Hindlimb muscle (tissue), 1 donor: Measurements from ENCODE around the gene CHIC1. TPM values are rescaled to one million over a fixed set of nuclear protein-coding genes. Genes with fewer than 3 reads are reported as not detected.
A peak's percentile ranks its signal among the peaks of the same experiment; 100 is the strongest.
"Not testable (repeated sequence)": the region's sequence is repeated elsewhere in the genome, so short reads cannot be mapped to it uniquely, and the experiment has no call there.

ENCODE experiments used
- DNase-seq: peaks from one replicate; pipeline ENCODE4 v3.0.0-alpha.2; 2013
- polyA plus RNA-seq: library from polyadenylated mRNA; unstranded; fragments of 120-200 nt; gene quantifications from one replicate; pipeline ENCODE4 v1.2.1, GENCODE V29; 2013; ENCODE audit not compliant: insufficient read length

Gene CHIC1
- 7.7 TPM for polyA plus RNA-seq

DNA sequence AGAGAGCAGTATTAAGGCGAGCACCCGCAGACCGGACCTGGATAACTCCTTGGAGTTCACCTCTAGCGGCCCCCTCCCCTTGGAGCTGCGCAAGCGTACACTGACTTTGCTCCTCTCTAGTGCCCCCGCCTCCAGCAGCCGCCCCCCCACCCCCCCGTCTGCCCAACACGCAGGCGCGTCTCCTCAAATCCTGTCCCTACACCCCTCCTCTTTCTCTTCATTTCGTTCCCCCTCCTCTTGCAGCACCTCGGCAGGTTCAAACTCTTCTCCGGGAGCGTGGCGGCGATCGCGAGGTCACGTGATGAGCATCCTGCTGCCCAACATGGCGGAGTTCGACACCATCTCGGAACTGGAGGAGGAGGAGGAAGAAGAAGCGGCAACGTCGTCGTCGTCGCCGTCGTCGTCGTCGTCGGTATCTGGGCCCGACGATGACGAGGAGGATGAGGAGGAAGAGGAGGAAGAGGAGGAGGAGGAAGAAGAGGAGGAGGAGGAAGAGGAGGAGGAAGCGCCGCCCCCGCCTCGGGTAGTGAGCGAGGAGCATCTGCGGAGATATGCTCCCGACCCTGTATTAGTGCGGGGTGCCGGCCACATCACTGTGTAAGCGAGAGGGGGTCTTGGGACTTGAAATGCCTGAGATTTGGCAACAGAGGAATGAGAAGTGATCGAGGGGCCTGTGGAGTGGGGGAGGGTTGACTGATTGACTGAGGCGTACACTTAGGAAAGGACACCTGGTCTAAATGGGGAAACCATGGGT is at the start of gene CHIC1:
CHIC1 (plus strand) TSS at position 214 of the 754 bp plus-strand sequence; CDS start at position 302, 88 bp downstream.
- peak; percentile 73 for DNase-seq

DNA sequence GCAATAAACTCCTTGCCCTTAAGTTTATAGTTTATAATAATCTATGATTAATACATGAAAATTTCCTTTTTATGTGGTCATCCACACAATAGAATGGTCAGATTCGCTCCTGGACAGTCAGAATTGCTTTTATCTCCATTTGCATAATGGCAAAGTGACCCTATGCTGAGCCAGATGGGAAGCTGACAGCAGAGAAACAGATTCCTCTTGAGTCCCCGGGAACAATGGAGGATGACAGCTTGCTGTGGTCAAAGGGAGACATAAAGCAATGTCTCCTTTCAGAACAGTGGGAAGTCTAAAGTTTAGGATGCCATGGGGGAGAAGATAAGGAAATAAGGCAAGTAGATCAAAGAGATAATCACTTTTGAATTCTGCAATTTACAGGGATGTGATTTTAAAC is 40.2 kb upstream of the CHIC1 start:
- not testable (repeated sequence) for DNase-seq

- no peak for DNase-seq
These were observed 38.1 kb upstream of the CHIC1 start for GRCh38 chrX:73524906-73525305.

GRCh38 chrX:73525928-73526690 is 36.9 kb upstream of the CHIC1 start:
- no peak for DNase-seq

DNA sequence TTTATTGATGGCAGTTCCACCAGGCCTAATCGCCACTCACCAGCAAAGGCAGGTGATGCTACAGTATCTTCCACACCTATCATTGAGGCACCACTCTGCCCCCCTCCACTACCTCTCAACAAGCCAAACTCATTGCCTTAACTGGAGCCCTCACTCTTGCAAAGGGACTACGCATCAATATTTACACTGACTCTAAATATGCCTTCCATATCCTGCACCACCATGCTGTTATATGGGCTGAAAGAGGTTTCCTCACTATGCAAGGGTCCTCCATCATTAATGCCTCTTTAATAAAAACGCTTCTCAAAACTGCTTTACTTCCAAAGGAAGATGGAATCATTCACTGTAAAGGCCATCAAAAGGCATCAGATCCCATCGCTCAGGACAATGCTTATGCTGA is 31.3 kb upstream of the CHIC1 start:
- not testable (repeated sequence) for DNase-seq

- DNase-seq, result no peak
These were observed 6.8 kb upstream of the CHIC1 start for GRCh38 chrX:73556159-73556558.

GRCh38 chrX:73561801-73562200 is 1.2 kb upstream of the CHIC1 start:
- no peak for DNase-seq

DNA sequence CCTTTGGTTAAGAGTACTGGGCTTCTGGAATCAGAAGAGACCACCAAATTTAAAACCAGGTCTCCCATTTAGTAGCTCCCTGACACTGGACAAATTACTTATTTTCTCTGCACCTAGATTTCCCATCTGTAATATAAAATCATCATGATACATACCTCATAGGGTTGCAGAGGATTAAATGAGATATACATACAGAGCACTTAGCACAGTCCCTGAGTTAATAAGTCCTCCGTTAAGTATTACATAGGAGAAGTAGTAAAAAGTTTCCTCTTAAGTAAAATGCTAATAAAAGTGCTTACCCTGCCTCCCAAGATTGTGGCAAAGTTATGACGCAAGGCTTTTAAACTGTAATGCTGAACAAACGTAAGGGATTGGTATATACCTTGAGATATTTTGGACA is 539 bp upstream of the CHIC1 start:
- no peak for DNase-seq

DNA sequence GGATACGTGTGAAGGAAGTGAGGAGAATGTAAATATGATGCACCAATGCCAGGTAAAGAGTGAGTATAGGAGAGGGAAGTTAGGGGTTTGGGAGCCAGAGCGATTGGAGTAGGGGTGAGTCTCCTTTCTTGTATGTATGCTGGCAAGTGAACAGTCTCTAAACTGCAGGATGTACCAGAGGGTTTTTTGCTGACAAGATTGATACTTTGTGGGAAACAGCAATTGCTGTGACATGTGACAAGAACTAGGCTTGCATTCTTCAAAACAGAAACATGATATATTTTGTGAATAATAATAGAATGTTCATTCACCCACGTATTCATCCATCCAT is 706 bp downstream of the CHIC1 start:
- no peak for DNase-seq

DNA sequence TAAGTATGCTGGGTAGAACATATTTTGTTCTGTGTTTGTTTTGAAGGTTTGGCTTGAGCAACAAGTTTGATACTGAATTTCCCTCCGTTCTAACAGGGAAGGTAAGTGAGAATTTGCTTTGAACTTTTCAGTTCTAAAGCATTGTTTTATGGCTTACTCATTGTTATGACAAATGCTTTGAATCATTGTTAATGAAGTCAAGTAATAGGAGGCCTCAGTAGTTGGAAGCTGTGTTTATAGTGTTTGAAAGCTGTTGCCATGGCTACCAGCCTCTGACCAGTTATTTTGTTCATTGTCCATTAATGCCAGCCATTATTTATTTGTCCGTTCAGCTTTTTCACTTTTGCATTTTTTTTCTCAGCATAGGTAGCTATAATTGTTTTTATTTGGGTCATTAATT is 14.4 kb downstream of the CHIC1 start:
- DNase-seq, result no peak

DNA sequence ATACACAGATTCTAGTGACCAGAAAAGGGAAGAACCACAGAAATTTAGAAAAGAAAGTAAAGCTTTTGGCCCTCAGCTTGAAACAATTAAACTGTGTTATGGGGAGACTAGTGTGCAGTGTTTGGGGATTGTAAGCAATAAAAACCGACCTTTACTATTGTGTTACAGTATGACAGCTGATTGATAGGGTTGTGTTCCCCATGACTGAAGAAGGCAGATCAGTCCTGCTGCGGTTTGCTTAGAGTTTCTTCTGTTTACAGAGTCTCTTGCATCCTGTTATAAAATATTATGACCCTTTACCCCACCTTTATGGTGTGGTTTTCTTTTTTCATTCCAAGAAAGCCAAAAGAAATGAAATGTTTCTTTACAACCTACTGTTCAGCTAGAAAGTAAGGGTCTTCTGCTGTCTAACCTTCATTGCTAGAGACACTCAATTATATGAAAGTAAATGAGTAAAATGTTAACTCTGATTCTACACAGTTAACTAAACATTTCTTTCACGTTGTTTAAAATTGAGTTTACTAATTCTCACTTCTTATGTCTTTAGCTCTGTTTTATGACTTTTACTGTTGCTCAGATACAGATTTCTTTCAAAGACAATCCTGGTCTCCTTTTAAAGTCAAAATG is 18.1 kb downstream of the CHIC1 start:
- no peak for DNase-seq

- DNase-seq, result not testable (repeated sequence)
These were observed 34.8 kb downstream of the CHIC1 start for GRCh38 chrX:73597758-73598157.

GRCh38 chrX:73615022-73615421 is 52.0 kb downstream of the CHIC1 start:
- DNase-seq, result no peak

GRCh38 chrX:73641669-73642068 is 78.7 kb downstream of the CHIC1 start:
- not testable (repeated sequence) for DNase-seq

DNA sequence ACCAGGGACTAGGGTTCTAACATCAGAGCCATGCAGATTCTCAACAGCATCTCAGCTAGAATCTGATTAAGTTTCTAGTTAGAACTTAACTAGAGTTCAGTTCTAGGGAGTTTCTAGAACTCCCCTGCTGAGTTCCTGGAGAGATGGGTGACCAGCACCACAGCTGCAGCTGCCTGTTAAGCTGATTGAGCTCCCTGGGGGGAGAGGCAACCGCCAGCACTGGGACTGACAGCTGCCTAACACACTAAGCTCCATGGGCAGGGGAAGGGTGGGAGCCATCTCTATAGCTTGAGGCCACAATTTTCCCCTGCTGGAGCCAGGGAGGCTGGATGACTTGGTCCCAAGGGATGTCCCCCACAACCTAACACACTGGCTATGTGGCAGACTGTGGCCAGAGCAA is 84.2 kb downstream of the CHIC1 start:
- no peak for DNase-seq

GRCh38 chrX:73647632-73648322 is 84.8 kb downstream of the CHIC1 start:
- no peak for DNase-seq

- not testable (repeated sequence) for DNase-seq
These were observed 98.3 kb downstream of the CHIC1 start for GRCh38 chrX:73661322-73661721.

GRCh38 chrX:73668779-73669178 is 105.8 kb downstream of the CHIC1 start:
- DNase-seq, result no peak

DNA sequence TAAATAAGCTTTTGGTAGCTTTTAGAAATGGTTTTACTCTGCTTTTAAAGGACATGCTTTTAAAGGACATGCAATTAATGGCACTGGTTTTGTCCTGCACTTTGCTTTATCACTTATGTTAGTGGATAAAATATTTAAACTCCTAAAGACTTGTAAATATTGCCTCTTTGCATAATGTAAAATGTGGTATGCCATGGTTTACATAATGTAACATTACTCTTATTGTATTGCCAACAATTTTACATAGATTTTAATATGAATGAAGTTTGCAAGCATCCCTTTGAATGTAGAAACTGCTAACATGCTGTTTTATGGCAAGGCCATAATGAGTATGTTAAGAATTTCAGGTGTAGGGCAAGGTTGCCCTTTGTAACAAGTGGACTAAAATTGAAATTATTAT is 118.4 kb downstream of the CHIC1 start:
- no peak for DNase-seq

DNA sequence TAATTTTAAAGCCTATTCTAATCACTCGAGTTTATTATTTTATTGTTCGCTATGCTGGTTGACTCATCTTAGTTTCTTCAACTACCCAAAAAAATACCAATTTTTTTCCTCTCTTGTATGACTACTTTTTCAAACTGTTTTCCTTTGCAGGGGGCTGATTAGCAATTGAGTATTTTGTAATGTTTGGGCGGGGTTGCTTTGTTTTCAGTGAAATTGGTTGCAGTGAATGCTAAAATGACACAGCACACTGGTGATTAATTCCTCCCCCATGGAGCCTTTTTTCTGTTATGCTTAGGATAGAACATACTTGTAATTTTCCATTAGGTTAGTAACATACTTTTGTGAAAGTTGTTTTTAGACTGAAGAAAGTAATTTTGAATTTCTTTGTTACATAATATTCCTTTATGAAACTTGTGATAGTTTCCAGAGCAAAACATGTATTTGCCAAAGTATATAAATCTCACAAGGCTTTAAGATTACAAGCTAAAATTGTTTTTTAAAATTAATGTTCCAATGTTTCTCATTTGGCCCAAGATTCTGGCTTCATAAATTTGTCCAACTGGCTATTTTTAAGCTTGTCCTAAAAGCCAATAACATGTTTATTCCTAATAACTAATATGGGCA is 120.4 kb downstream of the CHIC1 start:
- DNase-seq, result no peak

DNA sequence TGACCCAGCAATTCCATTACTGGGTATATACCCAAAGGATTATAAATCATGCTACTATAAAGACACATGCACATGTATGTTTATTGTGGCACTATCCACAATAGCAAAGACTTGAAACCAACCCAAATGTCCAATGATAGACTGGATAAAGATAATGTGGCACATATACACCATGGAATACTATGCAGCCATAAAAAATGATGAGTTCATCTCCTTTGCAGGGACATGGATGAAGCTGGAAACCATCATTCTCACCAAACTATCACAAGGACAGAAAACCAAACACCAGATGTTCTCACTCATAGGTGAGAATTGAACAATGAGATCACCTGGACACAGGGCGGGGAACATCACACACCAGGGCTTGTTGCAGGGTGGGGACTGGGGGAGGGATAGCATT is 144.0 kb downstream of the CHIC1 start:
- not testable (repeated sequence) for DNase-seq

GRCh38 chrX:73728602-73729001 is 165.6 kb downstream of the CHIC1 start:
- no peak for DNase-seq
